Retinal pigment epithelial cell (primary cell): ENCODE data around the gene ZNF512.

ENCODE experiments used
- DNase-seq: peaks from one replicate; pipeline ENCODE4 v3.0.0-alpha.2; 2010; ENCODE audit warnings: low read depth
- H3K4me3 ChIP-seq: 2 replicates; pipeline ENCODE4 v1.5.1; 2011; ENCODE audit warnings: mild to moderate bottlenecking, low read length, control low read depth, moderate library complexity
- TF ChIP-seq, protein P1 (sequence below): conservative IDR thresholded peaks from 2 replicates; pipeline ENCODE4 v1.5.1; 2011; ENCODE audit warnings: low read depth, low read length, control low read depth, inconsistent platforms

ZNF512 gene

DNA sequence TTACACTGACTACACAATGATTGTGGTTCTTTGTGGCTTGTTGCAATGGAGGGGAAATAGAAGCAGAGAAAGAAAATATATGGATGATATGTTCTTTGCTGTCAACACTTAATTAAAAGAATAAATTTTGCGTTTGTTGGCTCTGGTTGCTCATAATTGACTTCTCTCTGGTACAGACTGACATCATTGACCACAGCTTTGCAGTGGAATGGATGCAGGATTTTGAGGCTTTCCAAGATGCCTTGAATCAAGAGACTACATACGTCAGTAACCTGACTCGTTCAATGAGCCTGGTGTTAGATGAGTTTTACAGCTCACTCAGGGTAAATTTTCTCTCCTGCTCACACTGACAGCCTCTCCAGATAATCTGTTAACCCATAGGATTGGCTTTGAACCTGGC, 55.9 kb downstream of the ZNF512 start:
- no peak overlapping the region for H3K4me3 ChIP-seq
- TF ChIP-seq, protein P1, sequence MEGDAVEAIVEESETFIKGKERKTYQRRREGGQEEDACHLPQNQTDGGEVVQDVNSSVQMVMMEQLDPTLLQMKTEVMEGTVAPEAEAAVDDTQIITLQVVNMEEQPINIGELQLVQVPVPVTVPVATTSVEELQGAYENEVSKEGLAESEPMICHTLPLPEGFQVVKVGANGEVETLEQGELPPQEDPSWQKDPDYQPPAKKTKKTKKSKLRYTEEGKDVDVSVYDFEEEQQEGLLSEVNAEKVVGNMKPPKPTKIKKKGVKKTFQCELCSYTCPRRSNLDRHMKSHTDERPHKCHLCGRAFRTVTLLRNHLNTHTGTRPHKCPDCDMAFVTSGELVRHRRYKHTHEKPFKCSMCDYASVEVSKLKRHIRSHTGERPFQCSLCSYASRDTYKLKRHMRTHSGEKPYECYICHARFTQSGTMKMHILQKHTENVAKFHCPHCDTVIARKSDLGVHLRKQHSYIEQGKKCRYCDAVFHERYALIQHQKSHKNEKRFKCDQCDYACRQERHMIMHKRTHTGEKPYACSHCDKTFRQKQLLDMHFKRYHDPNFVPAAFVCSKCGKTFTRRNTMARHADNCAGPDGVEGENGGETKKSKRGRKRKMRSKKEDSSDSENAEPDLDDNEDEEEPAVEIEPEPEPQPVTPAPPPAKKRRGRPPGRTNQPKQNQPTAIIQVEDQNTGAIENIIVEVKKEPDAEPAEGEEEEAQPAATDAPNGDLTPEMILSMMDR: no peak
- DNase-seq: no peak

DNA sequence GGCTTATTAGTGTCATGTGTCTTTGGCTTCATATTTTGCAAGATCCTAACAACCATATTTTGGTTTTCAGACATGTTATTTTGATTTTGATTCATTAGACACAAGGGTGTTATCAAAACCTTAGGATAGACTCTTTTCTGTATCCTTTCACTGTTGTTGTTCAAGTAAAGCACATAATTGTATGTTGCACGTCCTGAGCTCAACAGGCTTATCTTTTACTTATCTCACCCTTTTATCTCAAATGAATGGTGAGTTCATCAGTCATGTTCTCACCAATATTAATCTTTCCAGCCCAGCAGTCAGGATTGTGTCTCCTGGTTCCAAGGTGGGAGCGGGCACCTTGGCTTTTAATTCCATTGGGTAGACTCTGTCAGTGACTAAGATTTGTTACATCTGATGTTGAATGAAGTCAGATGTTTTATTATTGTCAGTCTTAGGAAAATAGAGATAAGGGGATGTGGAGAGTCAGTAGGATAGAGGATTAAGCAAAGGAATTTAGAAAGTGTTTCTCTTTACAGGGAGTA, 57.9 kb downstream of the ZNF512 start:
- TF ChIP-seq, protein P1: no peak
- no peak for DNase-seq
- no peak overlapping the region for H3K4me3 ChIP-seq

DNA sequence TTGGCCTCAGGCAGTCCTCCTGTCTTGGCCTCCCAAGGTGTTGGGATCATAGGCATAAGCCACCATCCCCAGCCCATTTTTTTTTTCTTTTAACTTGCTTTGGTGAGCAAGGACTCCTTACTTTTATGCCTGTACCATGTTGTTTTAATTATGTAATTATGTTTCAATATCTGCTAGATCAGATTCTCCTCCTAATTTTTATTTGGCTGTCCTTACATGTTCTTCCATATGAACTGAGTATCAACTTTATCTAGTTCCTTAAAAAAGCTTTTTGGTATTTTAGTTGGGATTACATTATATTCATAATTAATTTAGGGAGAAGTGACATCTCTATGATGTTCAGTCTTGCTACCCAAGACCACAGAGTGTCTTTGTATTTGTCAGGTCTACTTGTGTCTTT, 62.4 kb downstream of the ZNF512 start:
- DNase-seq: no peak
- TF ChIP-seq, protein P1: no peak
- no peak overlapping the region for H3K4me3 ChIP-seq

DNA sequence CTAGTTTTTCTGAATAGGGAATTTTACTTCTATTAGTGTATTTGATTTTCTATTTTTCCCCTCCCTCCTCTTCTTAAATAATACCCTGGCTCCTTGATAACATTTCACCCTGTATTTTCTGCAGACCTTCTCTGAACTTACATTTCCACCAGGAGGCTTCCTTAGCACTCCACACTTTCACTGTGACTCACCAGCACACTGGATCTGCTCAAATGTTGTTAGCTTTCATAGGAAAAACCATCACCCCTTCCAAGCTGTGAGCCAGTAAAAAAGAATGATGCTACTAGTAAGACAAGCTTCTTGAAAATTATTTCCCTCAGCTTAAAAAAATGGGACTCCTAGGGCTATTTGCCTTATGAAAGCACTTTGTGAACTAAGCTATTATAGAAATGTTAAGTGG, 64.4 kb downstream of the ZNF512 start:
- DNase-seq: no peak
- no peak overlapping the region for H3K4me3 ChIP-seq
- TF ChIP-seq, protein P1: no peak

DNA sequence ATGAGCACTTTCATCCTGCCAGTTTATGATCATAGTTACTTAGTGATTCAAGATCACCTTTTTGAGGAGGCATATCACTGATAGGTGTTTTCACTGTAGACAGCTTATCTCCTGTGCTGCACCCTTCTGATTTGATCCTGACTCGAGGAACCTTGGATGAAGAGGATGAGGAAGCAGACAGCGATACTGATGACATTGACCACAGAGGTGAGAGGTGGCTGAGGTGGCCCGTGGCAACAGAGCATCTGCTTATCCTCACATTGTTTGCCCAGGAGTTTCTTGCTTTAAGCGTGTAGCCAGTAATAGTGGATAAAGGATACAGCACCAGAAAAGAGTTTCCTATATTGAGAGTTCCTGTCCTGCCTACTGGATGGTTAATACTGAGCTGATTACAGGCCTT, 64.9 kb downstream of the ZNF512 start:
- no peak for DNase-seq
- TF ChIP-seq, protein P1: no peak
- no peak overlapping the region for H3K4me3 ChIP-seq

DNA sequence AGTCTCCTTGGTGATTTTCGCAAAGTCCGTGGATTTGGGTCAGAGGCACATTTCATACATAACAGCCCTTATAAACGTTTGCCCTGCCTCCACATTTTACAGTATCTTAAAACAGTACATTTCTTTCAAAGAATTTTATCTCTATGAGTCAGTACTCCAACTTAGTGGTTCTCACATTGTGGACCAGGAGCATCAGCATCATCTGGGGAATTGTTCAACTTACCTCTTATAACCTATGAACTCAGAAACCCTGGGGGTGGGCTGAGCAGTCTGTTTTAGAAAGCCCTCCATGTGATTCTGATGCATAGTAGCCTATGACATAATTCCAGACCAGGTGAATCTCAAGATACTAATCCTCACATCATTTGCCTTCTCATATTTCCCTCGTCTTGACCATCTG, 68.2 kb downstream of the ZNF512 start:
- TF ChIP-seq, protein P1: no peak
- DNase-seq: no peak
- H3K4me3 ChIP-seq: no peak overlapping the region

DNA sequence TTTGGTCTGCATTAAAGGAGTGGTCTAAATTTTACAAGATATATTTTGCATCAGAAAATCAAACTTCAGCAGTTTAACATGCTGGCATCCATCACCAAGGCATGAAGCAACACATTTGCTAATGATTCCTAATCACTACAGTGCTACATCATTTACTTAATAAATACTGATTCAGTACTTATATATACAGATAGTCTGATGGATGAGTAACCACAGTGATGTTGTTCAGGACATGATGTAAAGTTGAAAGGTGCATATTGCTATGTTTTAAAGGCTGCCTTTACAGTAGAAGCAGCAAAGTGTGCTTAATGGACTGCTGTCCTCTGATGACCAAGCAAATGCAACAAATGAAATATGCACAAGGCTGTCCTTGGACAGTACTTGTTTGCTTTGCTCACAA, 69.5 kb downstream of the ZNF512 start:
- no peak overlapping the region for H3K4me3 ChIP-seq
- TF ChIP-seq, protein P1: no peak
- no peak for DNase-seq
